CD8-positive, alpha-beta memory T cell (primary cell): Measurements from ENCODE around the gene NIPBL. TPM values are rescaled to one million over a fixed set of nuclear protein-coding genes. Genes with fewer than 3 reads are reported as not detected.

Experiments
- CTCF ChIA-PET: fragments of 350-600 bp; sonication (Branson Sonifier 250); formaldehyde crosslinking; loops from one replicate; lab custom pipeline; 2021; ENCODE audit warnings: antibody characterized with exemption; lab: Charles Lee
- POLR2A ChIA-PET: fragments of 350-600 bp; sonication (Branson Sonifier 250); formaldehyde crosslinking; loops from one replicate; lab custom pipeline; 2021; ENCODE audit warnings: antibody characterized with exemption; lab: Charles Lee
- DNase-seq, 5 donors: peaks; one replicate each; pipeline versions ENCODE4 v3.0.0 to v3.0.0-alpha.2; 2020 to 2022; ENCODE audit warnings: mixed read lengths in 1 of 5
- H3K27ac ChIP-seq: one replicate; pipeline ENCODE4 v1.7.0; 2013; ENCODE audit warnings: low read depth, mild to moderate bottlenecking, low read length, moderate library complexity
- H3K27me3 ChIP-seq: 2 replicates; pipeline ENCODE4 v1.7.0; 2013; ENCODE audit warnings: low read length, mild to moderate bottlenecking; ENCODE audit not compliant: insufficient read depth, poor library complexity, severe bottlenecking
- H3K36me3 ChIP-seq: 2 replicates; pipeline ENCODE4 v1.7.0; 2013; ENCODE audit warnings: mild to moderate bottlenecking, low read length, moderate library complexity; ENCODE audit not compliant: insufficient read depth
- H3K4me1 ChIP-seq: 2 replicates; pipeline ENCODE4 v1.7.0; 2013; ENCODE audit warnings: mild to moderate bottlenecking, low read length, moderate library complexity; ENCODE audit not compliant: insufficient read depth
- H3K4me3 ChIP-seq: 2 replicates; pipeline ENCODE4 v1.7.0; 2013; ENCODE audit warnings: mild to moderate bottlenecking, low read length
- H3K9me3 ChIP-seq: 2 replicates; pipeline ENCODE4 v1.7.0; 2013; ENCODE audit warnings: mild to moderate bottlenecking, low read length
- H3K27ac Mint-ChIP-seq, 8 donors: one replicate each; pipeline ENCODE4 v1.8.0; 2020 to 2021; ENCODE audit warnings: mixed read lengths in 8 of 8, mild to moderate bottlenecking in 6 of 8, inconsistent platforms in 3 of 8, moderate library complexity in 3 of 8
- H3K27me3 Mint-ChIP-seq, 2 donors: one replicate each; pipeline ENCODE4 v1.8.0; 2020 to 2021; ENCODE audit warnings: mixed read lengths in 2 of 2, mild to moderate bottlenecking in 1 of 2, moderate library complexity in 1 of 2
- H3K36me3 Mint-ChIP-seq, 3 donors: one replicate each; pipeline ENCODE4 v1.8.0; 2020 to 2021; ENCODE audit warnings: mixed read lengths in 3 of 3, inconsistent platforms in 1 of 3, mild to moderate bottlenecking in 1 of 3
- H3K4me1 Mint-ChIP-seq, 3 donors: one replicate each; pipeline ENCODE4 v1.8.0; 2020 to 2021; ENCODE audit warnings: mixed read lengths in 3 of 3, inconsistent platforms in 1 of 3, mild to moderate bottlenecking in 1 of 3
- H3K4me3 Mint-ChIP-seq, 7 donors: one replicate each; pipeline ENCODE4 v1.8.0; 2020 to 2021; ENCODE audit warnings: mixed read lengths in 7 of 7, mild to moderate bottlenecking in 6 of 7, moderate library complexity in 4 of 7, inconsistent platforms in 2 of 7
- H3K9me3 Mint-ChIP-seq, 5 donors: one replicate each; pipeline ENCODE4 v1.8.0; 2020 to 2022; ENCODE audit warnings: mixed read lengths in 5 of 5, mild to moderate bottlenecking in 3 of 5, moderate library complexity in 2 of 5, inconsistent platforms in 1 of 5
- polyA plus RNA-seq: library from polyadenylated mRNA; unstranded; fragments of 300-500 nt; fragmentation: Illumina TruSeq; gene quantifications from one replicate; pipeline ENCODE4 v1.2.3, GENCODE V29; 2021
- total RNA-seq, 2 experiments: library from RNA; stranded (reverse); gene quantifications; one replicate each; pipeline ENCODE4 v1.2.3, GENCODE V29; 2021

The NIPBL gene
- total and polyA plus RNA-seq, 3 experiments from 2014 or later, result 36.4 to 55.0 (median 47.3) TPM

DNA sequence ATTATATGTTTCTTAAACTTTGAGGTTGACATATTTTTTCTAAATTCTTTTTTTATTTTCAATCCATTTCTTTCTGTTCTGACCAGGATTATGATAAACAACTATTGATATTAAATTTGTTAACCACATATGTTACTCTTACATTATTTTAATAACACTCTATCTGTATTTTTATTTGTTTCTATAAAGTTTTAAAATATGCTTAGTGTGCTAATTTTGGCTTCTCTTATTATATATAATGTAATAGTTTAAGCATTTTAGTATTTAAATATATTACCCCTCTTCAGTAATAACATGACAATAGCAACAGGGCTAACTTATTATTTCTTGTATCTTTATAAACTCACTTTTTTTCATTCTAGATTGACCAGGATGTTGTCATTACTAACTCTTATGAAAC is 137.8 kb downstream of the NIPBL start:
- no peaks in the 10 kb centered on the region for H3K27me3 Mint-ChIP-seq
- no peak overlapping the region for H3K27ac ChIP-seq
- H3K4me1 Mint-ChIP-seq, result peaks cover 0 to 1% (median 0%) of the 10 kb centered on the region in 3 donors
- H3K27ac Mint-ChIP-seq, result no peak overlapping the region
- peaks cover 4 to 73% (median 15%) of the 10 kb centered on the region in 3 donors for H3K36me3 Mint-ChIP-seq
- no peak overlapping the region for H3K4me3 Mint-ChIP-seq
- H3K9me3 ChIP-seq, result no peaks in the 10 kb centered on the region
- no peaks in the 10 kb centered on the region for H3K9me3 Mint-ChIP-seq
- no peaks in the 10 kb centered on the region for H3K27me3 ChIP-seq
- no peak for DNase-seq
- peaks cover 28% of the 10 kb centered on the region for H3K36me3 ChIP-seq
- H3K4me1 ChIP-seq, result no peaks in the 10 kb centered on the region
- ChIA-PET POLR2A (no interaction called here), CTCF (no interaction called here)
- no peak overlapping the region for H3K4me3 ChIP-seq

DNA sequence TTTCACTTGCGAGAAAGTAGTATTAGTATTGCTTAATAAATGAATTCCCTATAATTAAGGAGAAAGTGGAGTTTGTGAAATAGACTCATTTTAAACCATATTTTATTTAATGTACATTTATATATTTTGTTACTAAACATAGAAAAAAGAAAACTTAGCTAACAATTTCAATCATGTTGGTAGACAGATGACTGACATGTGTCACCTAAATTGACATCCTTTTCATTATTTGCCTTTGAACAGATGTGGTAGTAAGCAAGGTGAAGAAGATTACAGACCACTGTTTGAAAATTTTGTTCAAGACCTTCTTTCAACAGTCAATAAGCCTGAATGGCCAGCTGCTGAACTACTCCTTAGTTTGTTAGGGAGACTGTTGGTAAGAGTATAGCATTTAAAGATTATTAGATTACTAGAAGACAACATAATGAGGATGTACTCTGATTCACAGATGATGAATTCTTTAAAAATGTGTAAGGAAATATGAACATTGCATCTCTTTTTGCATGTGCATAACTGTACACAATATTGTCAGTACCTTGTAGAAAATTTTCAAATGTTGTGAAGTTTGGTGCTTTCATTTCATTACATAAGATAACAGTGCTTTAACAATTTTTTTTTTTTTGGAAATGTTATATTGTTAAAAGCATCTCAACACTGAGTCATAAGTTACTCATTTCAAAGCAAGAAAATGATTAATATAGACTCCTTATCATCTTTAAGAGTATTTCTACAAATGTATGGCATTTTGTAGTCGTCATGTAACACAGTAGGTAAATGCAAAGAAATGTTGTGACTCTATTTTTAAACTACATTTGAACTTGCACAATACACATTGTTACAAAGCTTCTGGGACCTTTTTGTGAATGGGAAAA is 139.5 kb downstream of the NIPBL start:
- Histone ChIP-seq H3K4me1 (no peaks in the 10 kb centered on the region), H3K27ac (no peak overlapping the region), H3K4me3 (no peak overlapping the region), H3K27me3 (no peaks in the 10 kb centered on the region), H3K36me3 (peaks cover 23% of the 10 kb centered on the region), H3K9me3 (no peaks in the 10 kb centered on the region)
- DNase-seq, result no peak
- POLR2A ChIA-PET, result no interaction called here
- Mint-ChIP-seq H3K27me3 (no peaks in the 10 kb centered on the region), H3K36me3 (peaks cover 0 to 75% (median 17%) of the 10 kb centered on the region in 3 donors), H3K9me3 (no peaks in the 10 kb centered on the region), H3K27ac (no peak overlapping the region), H3K4me1 (peaks cover 0 to 1% (median 0%) of the 10 kb centered on the region in 3 donors), H3K4me3 (no peak overlapping the region)
- CTCF ChIA-PET, result no interaction called here

DNA sequence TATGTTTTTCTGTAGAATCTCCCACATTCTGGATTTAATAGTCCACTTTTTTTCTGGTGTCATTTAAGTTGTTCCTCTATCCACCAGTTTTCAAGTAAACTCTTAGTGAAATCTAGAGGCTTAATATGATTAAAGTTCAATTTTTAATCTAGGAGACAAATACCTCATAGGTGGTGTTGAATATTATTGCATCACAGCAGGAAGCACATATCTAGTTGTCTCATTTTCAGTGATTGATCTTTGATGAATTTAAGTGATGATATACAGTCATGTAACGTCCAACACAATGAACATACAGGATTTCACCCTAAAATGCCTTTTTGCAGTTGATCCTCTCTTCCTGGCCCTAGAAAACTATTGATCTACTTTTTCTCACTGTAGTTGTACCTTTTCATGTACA is 152.3 kb downstream of the NIPBL start:
- no peak overlapping the region for H3K27ac ChIP-seq
- Mint-ChIP-seq H3K27ac (no peak overlapping the region), H3K4me1 (peaks cover 3 to 7% (median 6%) of the 10 kb centered on the region in 3 donors), H3K4me3 (no peak overlapping the region), H3K27me3 (no peaks in the 10 kb centered on the region), H3K9me3 (no peaks in the 10 kb centered on the region), H3K36me3 (peaks cover 10 to 72% (median 15%) of the 10 kb centered on the region in 3 donors)
- H3K27me3 ChIP-seq, result no peaks in the 10 kb centered on the region
- DNase-seq, result no peak
- H3K9me3 ChIP-seq, result no peaks in the 10 kb centered on the region
- H3K4me1 ChIP-seq, result no peaks in the 10 kb centered on the region
- CTCF ChIA-PET, result no interaction called here
- POLR2A ChIA-PET, result no interaction called here
- H3K4me3 ChIP-seq, result no peak overlapping the region
- H3K36me3 ChIP-seq, result peaks cover 10% of the 10 kb centered on the region

GRCh38 chr5:37029436-37029835 is 152.9 kb downstream of the NIPBL start:
- H3K27me3 ChIP-seq, result no peaks in the 10 kb centered on the region
- Mint-ChIP-seq H3K9me3 (no peaks in the 10 kb centered on the region), H3K4me1 (peaks cover 3 to 12% (median 11%) of the 10 kb centered on the region in 3 donors), H3K36me3 (peaks cover 10 to 72% (median 18%) of the 10 kb centered on the region in 3 donors), H3K4me3 (no peak overlapping the region), H3K27me3 (no peaks in the 10 kb centered on the region), H3K27ac (no peak overlapping the region)
- no peak overlapping the region for H3K4me3 ChIP-seq
- DNase-seq, result no peak
- no peak overlapping the region for H3K27ac ChIP-seq
- H3K4me1 ChIP-seq, result no peaks in the 10 kb centered on the region
- no peaks in the 10 kb centered on the region for H3K9me3 ChIP-seq
- ChIA-PET POLR2A (no interaction called here), CTCF (no interaction called here)
- H3K36me3 ChIP-seq, result peaks cover 10% of the 10 kb centered on the region

GRCh38 chr5:37034955-37035354 is 158.4 kb downstream of the NIPBL start:
- no peaks in the 10 kb centered on the region for H3K27me3 ChIP-seq
- H3K4me3 Mint-ChIP-seq, result no peak overlapping the region
- H3K27ac ChIP-seq, result no peak overlapping the region
- no peak overlapping the region for H3K4me3 ChIP-seq
- H3K36me3 Mint-ChIP-seq, result peaks cover 0 to 62% (median 12%) of the 10 kb centered on the region in 3 donors
- no peaks in the 10 kb centered on the region for H3K27me3 Mint-ChIP-seq
- peak overlapping the region in 2 of 8 donors; percentile 55 to 82 for H3K27ac Mint-ChIP-seq
- H3K9me3 Mint-ChIP-seq, result no peaks in the 10 kb centered on the region
- POLR2A ChIA-PET, result no interaction called here
- H3K4me1 Mint-ChIP-seq, result peaks cover 6 to 11% (median 9%) of the 10 kb centered on the region in 3 donors
- CTCF ChIA-PET, result interaction anchor here (1.6 kb wide), 1 partner anchor 9 kb away, joined by 5 read pairs; no protein-coding TSS in a partner anchor
- no peaks in the 10 kb centered on the region for H3K9me3 ChIP-seq
- H3K36me3 ChIP-seq, result peaks cover 15% of the 10 kb centered on the region
- DNase-seq, result no peak
- no peaks in the 10 kb centered on the region for H3K4me1 ChIP-seq

- Histone ChIP-seq H3K27me3 (no peaks in the 10 kb centered on the region), H3K27ac (no peak overlapping the region), H3K9me3 (no peaks in the 10 kb centered on the region), H3K36me3 (peaks cover 15% of the 10 kb centered on the region), H3K4me3 (no peak overlapping the region), H3K4me1 (no peaks in the 10 kb centered on the region)
- ChIA-PET CTCF (no interaction called here), POLR2A (interaction anchor here (0.7 kb wide), 1 partner anchor 363 kb away, joined by 4 read pairs; no protein-coding TSS in a partner anchor)
- DNase-seq, result no peak
- no peaks in the 10 kb centered on the region for H3K9me3 Mint-ChIP-seq
- peak overlapping the region in 2 of 8 donors; percentile 23 to 47 for H3K27ac Mint-ChIP-seq
- no peaks in the 10 kb centered on the region for H3K27me3 Mint-ChIP-seq
- H3K4me1 Mint-ChIP-seq, result peaks cover 6 to 13% (median 11%) of the 10 kb centered on the region in 3 donors
- H3K36me3 Mint-ChIP-seq, result peaks cover 0 to 56% (median 17%) of the 10 kb centered on the region in 3 donors
- no peak overlapping the region for H3K4me3 Mint-ChIP-seq
Measured at GRCh38 chr5:37037840-37038239, 161.3 kb downstream of the NIPBL start.

GRCh38 chr5:37039824-37040223 is 163.3 kb downstream of the NIPBL start:
- Histone ChIP-seq H3K36me3 (peaks cover 22% of the 10 kb centered on the region), H3K27ac (no peak overlapping the region), H3K4me3 (no peak overlapping the region), H3K9me3 (no peaks in the 10 kb centered on the region), H3K4me1 (no peaks in the 10 kb centered on the region), H3K27me3 (no peaks in the 10 kb centered on the region)
- H3K36me3 Mint-ChIP-seq, result peaks cover 0 to 56% (median 15%) of the 10 kb centered on the region in 3 donors
- H3K27ac Mint-ChIP-seq, result no peak overlapping the region
- no peak overlapping the region for H3K4me3 Mint-ChIP-seq
- no peaks in the 10 kb centered on the region for H3K27me3 Mint-ChIP-seq
- DNase-seq, result no peak
- no peaks in the 10 kb centered on the region for H3K9me3 Mint-ChIP-seq
- ChIA-PET POLR2A (no interaction called here), CTCF (no interaction called here)
- peaks cover 3 to 6% (median 5%) of the 10 kb centered on the region in 3 donors for H3K4me1 Mint-ChIP-seq

DNA sequence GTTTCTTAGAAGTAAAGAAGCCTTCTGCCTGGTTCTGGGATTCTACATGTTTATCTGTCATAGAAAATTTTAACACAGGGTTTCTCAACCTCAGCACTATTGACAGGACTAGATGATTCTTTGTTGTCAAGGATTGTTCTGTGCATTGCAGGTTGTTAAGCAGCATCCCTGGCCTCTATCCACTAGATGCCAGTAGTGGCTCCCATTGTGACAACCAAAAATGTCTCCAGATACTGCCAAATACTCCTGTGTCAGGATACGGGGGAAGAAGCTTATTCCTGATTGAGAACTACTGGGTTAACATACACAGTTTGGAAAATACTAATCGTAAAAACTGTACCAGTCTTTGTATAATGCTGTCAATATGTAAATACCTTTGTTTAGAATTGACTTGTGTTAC is 167.1 kb downstream of the NIPBL start:
- peaks cover 0 to 65% (median 19%) of the 10 kb centered on the region in 3 donors for H3K36me3 Mint-ChIP-seq
- H3K4me3 Mint-ChIP-seq, result no peak overlapping the region
- DNase-seq, result no peak
- no peaks in the 10 kb centered on the region for H3K9me3 Mint-ChIP-seq
- Histone ChIP-seq H3K9me3 (no peaks in the 10 kb centered on the region), H3K36me3 (peaks cover 30% of the 10 kb centered on the region), H3K27me3 (no peaks in the 10 kb centered on the region), H3K27ac (no peak overlapping the region), H3K4me1 (no peaks in the 10 kb centered on the region), H3K4me3 (no peak overlapping the region)
- CTCF ChIA-PET, result interaction anchor here (1.2 kb wide), 1 partner anchor 8 kb away, joined by 5 read pairs; no protein-coding TSS in a partner anchor
- peak overlapping the region in 2 of 8 donors; percentile 13 to 35 for H3K27ac Mint-ChIP-seq
- peaks cover 0 to 5% (median under 1%) of the 10 kb centered on the region in 3 donors for H3K4me1 Mint-ChIP-seq
- H3K27me3 Mint-ChIP-seq, result no peaks in the 10 kb centered on the region
- POLR2A ChIA-PET, result no interaction called here
